ENCODE measurements around the gene UBR3.

DNA sequence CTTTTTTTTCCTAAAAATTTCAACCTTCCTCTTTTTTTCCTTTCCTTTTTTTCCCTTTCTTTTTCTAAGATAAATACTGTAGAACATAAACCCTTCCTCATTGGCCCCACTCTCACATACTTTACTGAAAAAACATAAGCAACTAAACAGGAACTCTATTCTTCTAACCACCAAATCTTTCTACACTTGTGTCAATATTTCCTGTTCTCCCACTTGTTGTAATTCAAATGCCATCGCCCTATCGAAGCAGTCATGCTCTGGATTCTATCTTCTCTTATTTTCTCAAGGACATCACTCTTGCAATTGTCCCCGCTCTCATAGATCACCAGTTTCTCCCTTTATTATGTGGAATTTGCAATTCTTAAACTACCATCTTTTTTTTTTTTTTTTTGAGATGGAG, 48.8 kb upstream of the UBR3 start:
- TF ChIP-seq, protein P1, sequence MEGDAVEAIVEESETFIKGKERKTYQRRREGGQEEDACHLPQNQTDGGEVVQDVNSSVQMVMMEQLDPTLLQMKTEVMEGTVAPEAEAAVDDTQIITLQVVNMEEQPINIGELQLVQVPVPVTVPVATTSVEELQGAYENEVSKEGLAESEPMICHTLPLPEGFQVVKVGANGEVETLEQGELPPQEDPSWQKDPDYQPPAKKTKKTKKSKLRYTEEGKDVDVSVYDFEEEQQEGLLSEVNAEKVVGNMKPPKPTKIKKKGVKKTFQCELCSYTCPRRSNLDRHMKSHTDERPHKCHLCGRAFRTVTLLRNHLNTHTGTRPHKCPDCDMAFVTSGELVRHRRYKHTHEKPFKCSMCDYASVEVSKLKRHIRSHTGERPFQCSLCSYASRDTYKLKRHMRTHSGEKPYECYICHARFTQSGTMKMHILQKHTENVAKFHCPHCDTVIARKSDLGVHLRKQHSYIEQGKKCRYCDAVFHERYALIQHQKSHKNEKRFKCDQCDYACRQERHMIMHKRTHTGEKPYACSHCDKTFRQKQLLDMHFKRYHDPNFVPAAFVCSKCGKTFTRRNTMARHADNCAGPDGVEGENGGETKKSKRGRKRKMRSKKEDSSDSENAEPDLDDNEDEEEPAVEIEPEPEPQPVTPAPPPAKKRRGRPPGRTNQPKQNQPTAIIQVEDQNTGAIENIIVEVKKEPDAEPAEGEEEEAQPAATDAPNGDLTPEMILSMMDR (IDR thresholded peaks at IDR 0.05; ENCODE audit: low read length): no peak
- TF ChIP-seq EZH2 (optimal IDR thresholded peaks at IDR 0.05; ENCODE audit: low read depth, low read length): no peak

Measured in MM.1S (cell line).